CD4-positive, alpha-beta T cell treated with Interleukin-17A for 1 hour (primary cell): ENCODE data around the gene RCOR3.
A peak's percentile ranks its signal among the peaks of the same experiment; 100 is the strongest.
"Not testable (repeated sequence)": the region's sequence is repeated elsewhere in the genome, so short reads cannot be mapped to it uniquely, and the experiment has no call there.

Source experiments
- DNase-seq: peaks from one replicate; pipeline ENCODE4 v3.0.0-alpha.2; 2020

RCOR3 gene

GRCh38 chr1:211258756-211259637 is at the start of gene RCOR3:
Gene RCOR3, plus strand, starts transcription at chr1:211259366. Its CDS starts 195 bp downstream, at chr1:211259561.
- DNase-seq, result peak; percentile 95

GRCh38 chr1:211210052-211210451 is 49.1 kb upstream of the RCOR3 start:
- DNase-seq, result no peak

GRCh38 chr1:211210965-211211364 is 48.2 kb upstream of the RCOR3 start:
- no peak for DNase-seq

- no peak for DNase-seq
These were observed 45.5 kb upstream of the RCOR3 start for GRCh38 chr1:211213702-211214101.

GRCh38 chr1:211215577-211215976 is 43.6 kb upstream of the RCOR3 start:
- DNase-seq, result no peak

- no peak for DNase-seq
These were observed 41.8 kb upstream of the RCOR3 start for GRCh38 chr1:211217392-211217791.

GRCh38 chr1:211222469-211223234 is 36.5 kb upstream of the RCOR3 start:
- not testable (repeated sequence) for DNase-seq

GRCh38 chr1:211228573-211229364 is 30.4 kb upstream of the RCOR3 start:
- DNase-seq, result peak; percentile 62

- no peak for DNase-seq
These were observed 29.8 kb upstream of the RCOR3 start for GRCh38 chr1:211229365-211229759.

GRCh38 chr1:211231873-211232272 is 27.3 kb upstream of the RCOR3 start:
- DNase-seq, result no peak

GRCh38 chr1:211236633-211237320 is 22.4 kb upstream of the RCOR3 start:
- no peak for DNase-seq

GRCh38 chr1:211237579-211237978 is 21.6 kb upstream of the RCOR3 start:
- DNase-seq, result no peak

GRCh38 chr1:211240567-211240966 is 18.6 kb upstream of the RCOR3 start:
- not testable (repeated sequence) for DNase-seq

GRCh38 chr1:211241071-211241470 is 18.1 kb upstream of the RCOR3 start:
- no peak for DNase-seq

- DNase-seq, result not testable (repeated sequence)
These were observed 15.5 kb upstream of the RCOR3 start for GRCh38 chr1:211243639-211244038.

- not testable (repeated sequence) for DNase-seq
These were observed 12.6 kb upstream of the RCOR3 start for GRCh38 chr1:211246583-211246982.

GRCh38 chr1:211247921-211248320 is 11.2 kb upstream of the RCOR3 start:
- no peak for DNase-seq

GRCh38 chr1:211249611-211250010 is 9.6 kb upstream of the RCOR3 start:
- not testable (repeated sequence) for DNase-seq

GRCh38 chr1:211257826-211258225 is 1.3 kb upstream of the RCOR3 start:
- DNase-seq, result no peak

- DNase-seq, result peak; percentile 69
These were observed 833 bp upstream of the RCOR3 start for GRCh38 chr1:211258310-211258755.

GRCh38 chr1:211259638-211260126 is 516 bp downstream of the RCOR3 start:
- no peak for DNase-seq
